Suprapubic skin (tissue), 4 donors: ENCODE measurements around the gene MED15.

ENCODE experiments used
- EP300 ChIP-seq: sonication (generic); formaldehyde crosslinking; IDR thresholded peaks from one replicate; pipeline ENCODE4 v1.6.1; 2017; ENCODE audit warnings: antibody characterized with exemption
- POLR2A ChIP-seq, 2 donors: fragments of 450-650 bp; IDR thresholded peaks; one replicate each; pipeline ENCODE4 v1.6.1; 2017; ENCODE audit warnings: antibody characterized with exemption in 2 of 2, mild to moderate bottlenecking in 2 of 2, moderate library complexity in 2 of 2
- POLR2AphosphoS5 ChIP-seq, 3 donors: sonication (generic); formaldehyde crosslinking; IDR thresholded peaks; one replicate each; pipeline ENCODE4 v1.6.1; 2017; ENCODE audit warnings: antibody characterized with exemption in 3 of 3
- TF ChIP-seq, protein P1 (sequence below), 2 donors: fragments of 200-600 bp in 1 of 2; fragments of 450-650 bp in 1 of 2; sonication (generic) in 1 of 2; IDR thresholded peaks; one replicate each; pipeline ENCODE4 v1.5.1; 2016 to 2019; ENCODE audit warnings: antibody characterized with exemption in 2 of 2, mild to moderate bottlenecking in 1 of 2, moderate library complexity in 1 of 2

DNA sequence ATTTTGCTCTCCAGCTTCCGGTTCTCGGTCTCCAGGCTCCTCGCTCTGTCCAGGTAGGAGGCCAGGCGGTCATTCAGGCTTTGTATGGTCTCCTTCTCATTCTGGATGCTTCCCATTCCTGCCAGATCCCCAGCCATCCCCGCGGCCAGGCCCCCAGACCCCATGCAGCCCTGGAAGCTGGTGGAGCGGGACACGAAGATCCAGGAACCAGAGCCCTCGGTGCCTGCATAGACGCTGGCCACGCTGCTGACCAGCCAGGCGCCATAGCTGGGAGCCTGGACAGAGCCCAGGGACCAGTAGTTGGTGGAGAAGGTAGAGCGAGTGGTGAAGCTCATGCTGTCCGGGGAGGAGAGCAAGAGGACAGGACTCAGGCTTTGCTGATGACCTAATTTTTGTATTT is 23.6 kb upstream of the MED15 start:
- TF ChIP-seq, protein P1, sequence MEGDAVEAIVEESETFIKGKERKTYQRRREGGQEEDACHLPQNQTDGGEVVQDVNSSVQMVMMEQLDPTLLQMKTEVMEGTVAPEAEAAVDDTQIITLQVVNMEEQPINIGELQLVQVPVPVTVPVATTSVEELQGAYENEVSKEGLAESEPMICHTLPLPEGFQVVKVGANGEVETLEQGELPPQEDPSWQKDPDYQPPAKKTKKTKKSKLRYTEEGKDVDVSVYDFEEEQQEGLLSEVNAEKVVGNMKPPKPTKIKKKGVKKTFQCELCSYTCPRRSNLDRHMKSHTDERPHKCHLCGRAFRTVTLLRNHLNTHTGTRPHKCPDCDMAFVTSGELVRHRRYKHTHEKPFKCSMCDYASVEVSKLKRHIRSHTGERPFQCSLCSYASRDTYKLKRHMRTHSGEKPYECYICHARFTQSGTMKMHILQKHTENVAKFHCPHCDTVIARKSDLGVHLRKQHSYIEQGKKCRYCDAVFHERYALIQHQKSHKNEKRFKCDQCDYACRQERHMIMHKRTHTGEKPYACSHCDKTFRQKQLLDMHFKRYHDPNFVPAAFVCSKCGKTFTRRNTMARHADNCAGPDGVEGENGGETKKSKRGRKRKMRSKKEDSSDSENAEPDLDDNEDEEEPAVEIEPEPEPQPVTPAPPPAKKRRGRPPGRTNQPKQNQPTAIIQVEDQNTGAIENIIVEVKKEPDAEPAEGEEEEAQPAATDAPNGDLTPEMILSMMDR (IDR thresholded peaks at IDR 0.05) = no peak
- no peak for TF ChIP-seq POLR2A (IDR thresholded peaks at IDR 0.05)
- TF ChIP-seq POLR2AphosphoS5 (IDR thresholded peaks at IDR 0.05) = no peak
- no peak for TF ChIP-seq EP300
